Left lung (tissue), 10 donors: ENCODE data around the gene ANKRD33. TPM values are rescaled to one million over a fixed set of nuclear protein-coding genes. Genes with fewer than 3 reads are reported as not detected.

ENCODE experiments used
- ATAC-seq: fragments of 200-7000 bp; cut with Tn5 transposase; one replicate; pipeline ENCODE4 v1.9.1; 2020; ENCODE audit warnings: moderate library complexity
- DNase-seq, 4 donors: peaks; one replicate each; pipeline ENCODE4 v3.0.0-alpha.2; 2013 to 2020
- H3K27ac ChIP-seq, 2 donors: fragments of 200-600 bp; sonication (generic) in 1 of 2; one replicate each; pipeline versions ENCODE4 v1.5.0 to v1.8.0; 2020 to 2021
- H3K27me3 ChIP-seq, 2 donors: fragments of 200-600 bp; sonication (generic) in 1 of 2; one replicate each; pipeline versions ENCODE4 v1.5.0 to v1.8.0; 2020 to 2021
- H3K36me3 ChIP-seq, 2 donors: fragments of 200-600 bp; sonication (generic) in 1 of 2; one replicate each; pipeline versions ENCODE4 v1.5.0 to v1.8.0; 2020 to 2021
- H3K4me1 ChIP-seq, 2 donors: fragments of 200-600 bp; one replicate each; pipeline ENCODE4 v1.8.0; 2021
- H3K4me3 ChIP-seq, 2 donors: fragments of 200-600 bp; sonication (generic) in 1 of 2; one replicate each; pipeline versions ENCODE4 v1.5.0 to v1.8.0; 2020 to 2021; ENCODE audit warnings: mild to moderate bottlenecking in 1 of 2
- H3K9me3 ChIP-seq, 2 donors: fragments of 200-600 bp; sonication (generic) in 1 of 2; one replicate each; pipeline versions ENCODE4 v1.5.0 to v1.8.0; 2020 to 2021
- CTCF ChIP-seq, 2 donors: fragments of 200-600 bp; sonication (generic) in 1 of 2; IDR thresholded peaks; one replicate each; pipeline versions ENCODE4 v1.5.0 to v1.8.0; 2021; ENCODE audit warnings: antibody characterized with exemption in 2 of 2
- intact Hi-C, 2 donors: fragments of 100-400 bp; cut with DNase I; formaldehyde crosslinking; loops; one replicate each; pipeline versions ENCODE4 v1.11.2 to v1.14.2; 2022
- polyA plus RNA-seq, 6 donors: library from polyadenylated mRNA; unstranded; fragments of 120-200 nt; gene quantifications; one replicate each; pipeline ENCODE4 v1.2.1, GENCODE V29; 2013; ENCODE audit not compliant: insufficient read length in 6 of 6
- total RNA-seq, 2 donors: library from RNA; stranded (reverse); fragmentation: NEBNext Ultra II Directional; extraction: Animal tissue kit (Norgen Biotek cat#: 25700); gene quantifications; one replicate each; pipeline ENCODE4 v1.2.1, GENCODE V29; 2021
- donor health status: DM: no; HTN: yes; CAD: no.
- donor health status: DM: no; HTN: no; CAD: no.

The ANKRD33 gene
- total and polyA plus RNA-seq, 8 donors: 0.08 to 0.13 (median 0.08) TPM; not detected in 5

- H3K9me3 ChIP-seq: no peaks in the 10 kb centered on the region
- peaks cover 26 to 56% of the 10 kb centered on the region in 2 donors for H3K27me3 ChIP-seq
- H3K4me3 ChIP-seq: no peak overlapping the region
- DNase-seq (no peak), ATAC-seq (no peak)
- peak overlapping the region in 1 of 2 donors; percentile 49 for H3K27ac ChIP-seq
- intact Hi-C loops: no loop called here
- H3K4me1 ChIP-seq: peaks cover 7 to 45% of the 10 kb centered on the region in 2 donors
- H3K36me3 ChIP-seq: no peaks in the 10 kb centered on the region
- TF ChIP-seq CTCF (IDR thresholded peaks at IDR 0.05): no peak
Measured at GRCh38 chr12:51850965-51851299, 37.0 kb upstream of the ANKRD33 start.

DNA sequence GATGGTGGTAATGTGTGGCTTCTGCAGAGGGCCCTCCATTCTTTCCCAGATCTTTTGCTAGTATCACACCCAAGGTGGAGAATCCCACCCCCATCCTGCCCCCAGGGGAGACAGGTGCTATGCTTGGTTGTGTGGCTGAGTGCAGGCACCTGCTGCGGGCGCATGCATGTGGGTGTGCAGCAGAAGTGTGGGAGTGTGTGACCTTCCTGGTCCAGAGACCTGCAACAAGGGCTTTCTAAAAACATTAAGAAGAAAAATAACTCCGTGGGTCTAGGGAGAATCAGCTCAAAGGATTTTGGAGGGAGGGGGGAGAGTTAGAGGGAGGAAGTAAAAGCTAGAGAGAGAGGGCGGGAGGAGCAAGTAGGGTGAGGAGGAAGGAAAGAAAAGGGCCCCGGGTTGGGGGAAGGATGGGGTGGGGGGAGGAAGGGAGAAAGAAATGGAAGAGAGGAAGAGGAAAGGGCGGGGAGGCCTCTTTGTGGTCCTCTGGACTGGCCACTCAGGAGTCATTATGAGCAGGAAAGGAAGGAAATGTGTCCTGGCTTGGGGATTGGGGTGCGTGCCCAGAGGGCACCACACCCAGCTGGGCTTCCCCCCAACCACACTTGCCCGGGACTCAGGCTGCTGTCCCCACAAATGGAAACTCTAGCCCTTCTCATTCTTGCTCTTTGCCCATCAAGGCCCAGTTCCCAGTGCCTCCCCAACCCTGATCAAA, 36.3 kb upstream of the ANKRD33 start:
- peak overlapping the region in 1 of 2 donors; percentile 49 for H3K27ac ChIP-seq
- no peak for DNase-seq
- no peaks in the 10 kb centered on the region for H3K9me3 ChIP-seq
- peaks cover 7 to 46% of the 10 kb centered on the region in 2 donors for H3K4me1 ChIP-seq
- no peaks in the 10 kb centered on the region for H3K36me3 ChIP-seq
- peaks cover 20 to 55% of the 10 kb centered on the region in 2 donors for H3K27me3 ChIP-seq
- intact Hi-C loops: no loop called here
- no peak for ATAC-seq
- no peak for TF ChIP-seq CTCF (IDR thresholded peaks at IDR 0.05)
- H3K4me3 ChIP-seq: no peak overlapping the region

DNA sequence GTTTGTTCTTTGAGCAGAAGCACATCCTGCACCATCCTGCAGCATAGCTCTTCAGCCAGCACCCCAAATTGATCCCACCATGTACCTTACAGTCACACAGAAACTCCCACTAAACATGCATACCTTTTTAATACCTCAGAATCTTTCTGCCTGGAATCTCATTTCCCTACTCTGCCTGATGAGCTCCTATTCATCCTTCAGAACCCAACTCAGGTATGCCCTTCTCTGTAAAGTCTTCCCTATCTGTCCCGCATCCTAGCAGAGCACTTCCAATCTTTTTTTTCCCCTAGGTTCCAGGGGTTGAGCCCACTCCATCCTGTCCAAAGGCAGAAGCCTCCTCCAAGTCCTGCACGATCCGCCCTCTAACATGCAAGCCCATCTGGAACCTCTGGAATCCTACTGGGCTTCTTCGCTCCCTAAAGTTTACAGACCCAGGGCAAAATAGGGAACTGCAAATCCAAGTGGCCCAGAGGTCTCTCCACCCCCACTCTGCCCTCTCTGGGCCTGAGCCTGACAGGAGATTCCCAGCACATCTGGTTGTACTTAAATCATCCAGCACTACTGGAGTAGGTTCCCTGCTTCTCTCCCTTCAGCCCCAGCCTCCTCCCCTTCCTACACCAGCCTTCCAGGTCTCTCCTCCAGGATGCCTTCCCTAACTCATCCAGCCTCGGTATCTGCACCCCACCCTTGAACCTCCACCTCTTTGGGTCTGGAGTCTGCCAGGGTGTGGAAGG, 35.3 kb upstream of the ANKRD33 start:
- peaks cover 10 to 50% of the 10 kb centered on the region in 2 donors for H3K27me3 ChIP-seq
- ATAC-seq (no peak), DNase-seq (no peak)
- no peak overlapping the region for H3K4me3 ChIP-seq
- peaks cover 7 to 36% of the 10 kb centered on the region in 2 donors for H3K4me1 ChIP-seq
- H3K36me3 ChIP-seq: no peaks in the 10 kb centered on the region
- intact Hi-C loops: no loop called here
- H3K27ac ChIP-seq: no peak overlapping the region
- TF ChIP-seq CTCF (IDR thresholded peaks at IDR 0.05): no peak
- no peaks in the 10 kb centered on the region for H3K9me3 ChIP-seq

GRCh38 chr12:51855586-51856428, 32.1 kb upstream of the ANKRD33 start:
- Histone ChIP-seq H3K27me3 (peaks cover 0 to 24% of the 10 kb centered on the region in 2 donors), H3K36me3 (no peaks in the 10 kb centered on the region), H3K27ac (no peak overlapping the region), H3K4me1 (peaks cover 7 to 19% of the 10 kb centered on the region in 2 donors), H3K4me3 (no peak overlapping the region), H3K9me3 (no peaks in the 10 kb centered on the region)
- intact Hi-C loops: no loop called here
- ATAC-seq (peak; percentile 69), DNase-seq (peak in 1 of 4 donors; percentile 19)
- no peak for TF ChIP-seq CTCF (IDR thresholded peaks at IDR 0.05)
